HEK293 (cell line): ENCODE measurements around the gene FDXACB1.

Experiments
- CTCF ChIA-PET: fragments of 350-600 bp; formaldehyde crosslinking; extraction: SDS; loops from one replicate; lab custom pipeline; 2021; ENCODE audit warnings: antibody characterized with exemption; lab: Yijun Ruan, JAX
- POLR2A ChIA-PET: fragments of 300-600 bp; formaldehyde crosslinking; extraction: SDS; loops from one replicate; lab custom pipeline; 2020; ENCODE audit warnings: antibody characterized with exemption, inconsistent platforms; lab: Yijun Ruan, JAX
- H3K27ac ChIP-seq: fragments of 200-500 bp; sonication (Bioruptor generic); 2 replicates; pipeline ENCODE4 v1.5.1; 2014; ENCODE audit warnings: low read depth, low read length, control low read depth, inconsistent platforms; ENCODE audit errors: extremely low read depth
- H3K36me3 ChIP-seq, 2 experiments: fragments of 200-500 bp in 1 of 2; sonication (Bioruptor generic) in 1 of 2; 1 replicate in 1 of 2; 2 replicates in 1 of 2; pipeline ENCODE4 v1.5.1; 2014 to 2017; ENCODE audit warnings: inconsistent platforms in 2 of 2, low read length in 2 of 2; ENCODE audit not compliant: control insufficient read depth in 2 of 2, insufficient read depth in 1 of 2
- H3K4me1 ChIP-seq: fragments of 200-500 bp; sonication (Bioruptor generic); 2 replicates; pipeline ENCODE4 v1.5.1; 2014; ENCODE audit warnings: mild to moderate bottlenecking, low read length, inconsistent platforms; ENCODE audit not compliant: control insufficient read depth, insufficient read depth
- H3K4me3 ChIP-seq: 2 replicates; pipeline ENCODE4 v1.5.1; 2011; ENCODE audit warnings: low read depth, mild to moderate bottlenecking, control low read depth, low read length, moderate library complexity
- H3K9me3 ChIP-seq: fragments of 200-500 bp; sonication (Bioruptor generic); 2 replicates; pipeline ENCODE4 v1.5.1; 2014; ENCODE audit warnings: low read depth, low read length, inconsistent platforms; ENCODE audit not compliant: control insufficient read depth, insufficient read depth
- EGR2 ChIP-seq: fragments of 450-650 bp; formaldehyde crosslinking; IDR thresholded peaks from 2 replicates; pipeline ENCODE4 v1.5.1; 2016; ENCODE audit warnings: low read depth, missing biosample characterization, missing genetic modification characterization
- FEZF1 ChIP-seq: fragments of 450-650 bp; formaldehyde crosslinking; IDR thresholded peaks from 2 replicates; pipeline ENCODE4 v1.5.1; 2016; ENCODE audit warnings: missing biosample characterization, missing genetic modification characterization
- INSM2 ChIP-seq: fragments of 450-650 bp; formaldehyde crosslinking; IDR thresholded peaks from 2 replicates; pipeline ENCODE4 v1.5.1; 2016; ENCODE audit warnings: missing biosample characterization, missing genetic modification characterization
- KLF17 ChIP-seq: fragments of 450-650 bp; formaldehyde crosslinking; IDR thresholded peaks from 2 replicates; pipeline ENCODE4 v1.5.1; 2016; ENCODE audit warnings: missing biosample characterization, missing genetic modification characterization
- KLF8 ChIP-seq: fragments of 450-650 bp; formaldehyde crosslinking; IDR thresholded peaks from 2 replicates; pipeline ENCODE4 v1.5.1; 2016; ENCODE audit warnings: missing biosample characterization, missing genetic modification characterization
- TSHZ1 ChIP-seq: fragments of 450-650 bp; formaldehyde crosslinking; IDR thresholded peaks from 2 replicates; pipeline ENCODE4 v1.5.1; 2016; ENCODE audit warnings: missing biosample characterization, missing genetic modification characterization, borderline replicate concordance
- ZNF112 ChIP-seq: fragments of 450-650 bp; formaldehyde crosslinking; IDR thresholded peaks from 2 replicates; pipeline ENCODE4 v1.5.0; 2017; ENCODE audit warnings: missing biosample characterization, missing genetic modification characterization
- ZNF211 ChIP-seq: fragments of 450-650 bp; formaldehyde crosslinking; IDR thresholded peaks from 2 replicates; pipeline ENCODE4 v1.5.1; 2016; ENCODE audit warnings: low read depth, missing biosample characterization, missing genetic modification characterization
- ZNF223 ChIP-seq: fragments of 450-650 bp; formaldehyde crosslinking; IDR thresholded peaks from 2 replicates; pipeline ENCODE4 v1.5.1; 2016; ENCODE audit warnings: missing biosample characterization, missing genetic modification characterization
- ZNF24 ChIP-seq: fragments of 450-650 bp; formaldehyde crosslinking; IDR thresholded peaks from 2 replicates; pipeline ENCODE4 v1.5.1; 2016; ENCODE audit warnings: missing biosample characterization, missing genetic modification characterization
- ZNF26 ChIP-seq: fragments of 450-650 bp; formaldehyde crosslinking; IDR thresholded peaks from 2 replicates; pipeline ENCODE4 v1.5.1; 2016; ENCODE audit warnings: missing biosample characterization, missing genetic modification characterization
- ZNF398 ChIP-seq: fragments of 450-650 bp; formaldehyde crosslinking; IDR thresholded peaks from 2 replicates; pipeline ENCODE4 v1.5.1; 2017; ENCODE audit warnings: missing biosample characterization, missing genetic modification characterization
- ZNF513 ChIP-seq: fragments of 450-650 bp; IDR thresholded peaks from 2 replicates; pipeline ENCODE4 v1.5.1; 2018; ENCODE audit warnings: missing biosample characterization, missing genetic modification characterization
- ZNF529 ChIP-seq: fragments of 450-650 bp; formaldehyde crosslinking; IDR thresholded peaks from 2 replicates; pipeline ENCODE4 v1.5.1; 2017; ENCODE audit warnings: missing genetic modification characterization, missing biosample characterization; ENCODE audit not compliant: insufficient replicate concordance
- ZNF585B ChIP-seq: fragments of 450-650 bp; formaldehyde crosslinking; IDR thresholded peaks from 2 replicates; pipeline ENCODE4 v1.5.1; 2016; ENCODE audit warnings: missing biosample characterization, missing genetic modification characterization
- ZNF610 ChIP-seq: fragments of 450-650 bp; formaldehyde crosslinking; IDR thresholded peaks from 2 replicates; pipeline ENCODE4 v1.5.1; 2016; ENCODE audit warnings: missing biosample characterization, missing genetic modification characterization, borderline replicate concordance
- ZNF654 ChIP-seq: fragments of 450-650 bp; formaldehyde crosslinking; IDR thresholded peaks from 2 replicates; pipeline ENCODE4 v1.5.1; 2016; ENCODE audit warnings: low read depth, missing biosample characterization, missing genetic modification characterization
- ZNF776 ChIP-seq: fragments of 450-650 bp; formaldehyde crosslinking; IDR thresholded peaks from 2 replicates; pipeline ENCODE4 v1.5.0; 2017; ENCODE audit warnings: missing biosample characterization, missing genetic modification characterization, borderline replicate concordance
- ZSCAN23 ChIP-seq: fragments of 450-650 bp; formaldehyde crosslinking; IDR thresholded peaks from 2 replicates; pipeline ENCODE4 v1.5.1; 2016; ENCODE audit warnings: missing biosample characterization, missing genetic modification characterization
- ZSCAN5A ChIP-seq: fragments of 450-650 bp; formaldehyde crosslinking; IDR thresholded peaks from 2 replicates; pipeline ENCODE4 v1.5.1; 2016; ENCODE audit warnings: missing biosample characterization, missing genetic modification characterization

The FDXACB1 gene

GRCh38 chr11:111910676-111911562, 32.0 kb upstream of the FDXACB1 start:
- ChIA-PET POLR2A (interaction anchor here (0.5 to 1.1 kb wide), 3 partner anchors 16 to 153 kb away, joined by 3 to 7 read pairs (median 4); no protein-coding TSS in a partner anchor), CTCF (interaction anchor here (0.6 to 1.4 kb wide), 4 partner anchors 21 to 72 kb away, joined by 3 to 5 read pairs (median 3); no protein-coding TSS in a partner anchor)
- TF ChIP-seq ZNF529 (no peak), ZNF223 (tag by site-specific recombination) (no peak), ZNF112 (tag by site-specific recombination) (no peak), ZNF398 (no peak), ZNF24 (tag by site-specific recombination) (no peak), ZNF776 (no peak), ZSCAN23 (tag by site-specific recombination) (no peak), EGR2 (tag by site-specific recombination) (no peak), KLF8 (tag by site-specific recombination) (no peak), KLF17 (tag by site-specific recombination) (no peak), ZNF610 (no peak), ZNF26 (tag by site-specific recombination) (no peak), ZSCAN5A (no peak), FEZF1 (tag by site-specific recombination) (no peak), ZNF513 (tag by site-specific recombination) (no peak), TSHZ1 (no peak), ZNF654 (tag by site-specific recombination) (no peak), INSM2 (tag by site-specific recombination) (no peak), ZNF585B (no peak), ZNF211 (no peak)
- no peak overlapping the region for H3K27ac ChIP-seq
- no peaks in the 10 kb centered on the region for H3K36me3 ChIP-seq
- H3K9me3 ChIP-seq, result no peaks in the 10 kb centered on the region
- no peak overlapping the region for H3K4me3 ChIP-seq
- H3K4me1 ChIP-seq, result no peaks in the 10 kb centered on the region
